Measurements from ENCODE around the gene PEX11B.

The PEX11B gene

DNA sequence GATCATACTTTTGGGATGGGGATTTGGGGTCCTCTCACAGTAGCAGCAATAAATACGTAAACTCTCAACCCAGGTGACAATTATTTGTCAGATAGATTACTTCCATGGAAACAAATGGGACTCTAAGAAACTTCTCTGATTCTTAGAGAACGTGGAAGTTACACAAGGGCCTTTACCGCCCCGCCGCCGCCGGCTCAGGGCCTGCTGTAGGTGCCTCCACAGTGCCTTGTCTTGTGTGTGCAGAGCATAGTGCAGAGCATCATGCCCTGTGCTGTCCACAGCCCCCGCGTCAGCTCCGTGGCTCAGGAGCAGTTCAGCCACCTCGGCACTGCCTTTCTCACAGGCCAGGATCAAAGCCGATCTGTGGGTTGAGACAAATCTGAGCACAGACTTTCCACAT lies 43.9 kb downstream of the PEX11B start:
- TF ChIP-seq REST (IDR thresholded peaks at IDR 0.05; ENCODE audit: insufficient read depth in 1 of 2, low read depth in 2 of 2, low read length in 2 of 2) (no peak), FOXP2 (optimal IDR thresholded peaks at IDR 0.05; ENCODE audit: borderline replicate concordance, extremely low read depth, extremely low read length, insufficient read depth) (no peak), TAF1 (IDR thresholded peaks at IDR 0.05; ENCODE audit: borderline replicate concordance, insufficient read depth, low read length) (no peak), POLR2AphosphoS5 (IDR thresholded peaks at IDR 0.05; ENCODE audit: low read depth, low read length) (no peak), SIN3A (IDR thresholded peaks at IDR 0.05; ENCODE audit: borderline replicate concordance, insufficient read depth, low read length) (no peak)

DNA sequence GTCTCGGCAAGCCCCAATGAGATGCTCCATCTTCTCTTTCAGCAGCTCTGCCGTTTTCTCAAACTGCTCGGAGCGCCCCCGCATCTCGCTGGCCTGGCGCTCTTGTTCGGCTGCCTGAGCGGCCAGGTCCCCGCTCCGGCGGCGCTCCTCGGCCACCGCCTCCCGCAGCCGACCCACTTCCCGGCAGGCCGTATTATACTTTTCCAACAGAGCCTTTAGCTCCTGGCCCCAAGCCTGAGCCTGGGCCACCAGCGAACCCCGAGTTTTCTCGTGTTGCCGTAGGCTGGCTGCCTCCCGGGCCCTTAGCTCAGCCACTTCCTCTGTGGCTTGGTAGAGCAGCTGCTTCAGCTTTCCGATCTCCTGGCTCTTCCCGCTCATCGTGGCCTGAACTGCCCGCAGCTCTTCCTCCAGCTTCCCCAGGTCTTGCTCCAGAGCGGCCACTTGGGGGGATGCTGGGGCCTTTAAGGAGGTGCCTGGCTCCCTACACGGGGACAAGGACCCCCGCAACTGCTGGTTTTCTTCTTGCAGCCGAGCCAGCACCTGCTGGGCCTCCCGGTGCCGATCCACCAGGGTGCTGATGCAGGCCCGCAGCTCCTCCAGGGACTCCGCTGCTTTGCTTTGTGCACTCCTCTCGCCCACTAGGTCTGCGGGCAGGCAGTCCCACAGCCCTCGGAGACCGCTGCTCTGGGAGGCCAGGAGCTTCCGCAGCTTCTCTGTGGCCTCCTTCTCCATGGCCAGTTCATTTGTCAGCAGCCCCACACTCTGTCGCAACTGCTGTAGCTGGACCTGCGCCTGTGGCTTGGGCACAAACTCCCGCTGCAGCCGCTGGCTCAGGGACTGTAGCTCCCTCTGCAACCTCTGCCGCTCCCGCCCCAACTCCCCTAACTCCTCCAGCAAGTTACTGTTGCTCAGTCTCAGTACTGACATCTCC lies 46.3 kb downstream of the PEX11B start:
- TF ChIP-seq FOXP2 (optimal IDR thresholded peaks at IDR 0.05; ENCODE audit: borderline replicate concordance, extremely low read depth, extremely low read length, insufficient read depth), result no peak
- no peak for TF ChIP-seq SIN3A (IDR thresholded peaks at IDR 0.05; ENCODE audit: borderline replicate concordance, insufficient read depth, low read length)
- TF ChIP-seq POLR2AphosphoS5 (IDR thresholded peaks at IDR 0.05; ENCODE audit: low read depth, low read length), result no peak

- TF ChIP-seq REST (IDR thresholded peaks at IDR 0.05; ENCODE audit: insufficient read depth in 1 of 2, low read depth in 2 of 2, low read length in 2 of 2) (no peak), TAF1 (IDR thresholded peaks at IDR 0.05; ENCODE audit: borderline replicate concordance, insufficient read depth, low read length) (no peak)
These were observed 50.3 kb downstream of the PEX11B start for GRCh38 chr1:145868232-145868631.

GRCh38 chr1:145863282-145864018 lies 55.1 kb downstream of the PEX11B start:
- TF ChIP-seq FOXP2 (optimal IDR thresholded peaks at IDR 0.05; ENCODE audit: borderline replicate concordance, extremely low read depth, extremely low read length, insufficient read depth) (no peak), POLR2AphosphoS5 (IDR thresholded peaks at IDR 0.05; ENCODE audit: low read depth, low read length) (no peak), REST (IDR thresholded peaks at IDR 0.05; ENCODE audit: insufficient read depth in 1 of 2, low read depth in 2 of 2, low read length in 2 of 2) (no peak), TAF1 (IDR thresholded peaks at IDR 0.05; ENCODE audit: borderline replicate concordance, insufficient read depth, low read length) (no peak), SIN3A (IDR thresholded peaks at IDR 0.05; ENCODE audit: borderline replicate concordance, insufficient read depth, low read length) (no peak)

Data from PFSK-1 (cell line).